GM10248 (cell line): Measurements from ENCODE around the gene DLG2.

ENCODE experiments used
- CTCF ChIA-PET: fragments of 300-600 bp; sonication (Branson Sonifier 250); formaldehyde crosslinking; extraction: SDS; loops from one replicate; lab custom pipeline; 2021; ENCODE audit warnings: antibody characterized with exemption; lab: Yijun Ruan, JAX
- POLR2A ChIA-PET: fragments of 350-650 bp; sonication (Branson Sonifier 250); formaldehyde crosslinking; extraction: SDS; loops from one replicate; lab custom pipeline; 2020; ENCODE audit warnings: antibody characterized with exemption; lab: Yijun Ruan, JAX
- DNase-seq: peaks from one replicate; pipeline ENCODE4 v3.0.0; 2012; ENCODE audit errors: extremely low spot score
- TF ChIP-seq, protein P1 (sequence below): IDR thresholded peaks from 2 replicates; pipeline ENCODE4 v1.5.1; 2012; ENCODE audit warnings: mild to moderate bottlenecking, low read depth; ENCODE audit errors: extremely low read depth, missing control alignments, control extremely low read depth

Gene DLG2

DNA sequence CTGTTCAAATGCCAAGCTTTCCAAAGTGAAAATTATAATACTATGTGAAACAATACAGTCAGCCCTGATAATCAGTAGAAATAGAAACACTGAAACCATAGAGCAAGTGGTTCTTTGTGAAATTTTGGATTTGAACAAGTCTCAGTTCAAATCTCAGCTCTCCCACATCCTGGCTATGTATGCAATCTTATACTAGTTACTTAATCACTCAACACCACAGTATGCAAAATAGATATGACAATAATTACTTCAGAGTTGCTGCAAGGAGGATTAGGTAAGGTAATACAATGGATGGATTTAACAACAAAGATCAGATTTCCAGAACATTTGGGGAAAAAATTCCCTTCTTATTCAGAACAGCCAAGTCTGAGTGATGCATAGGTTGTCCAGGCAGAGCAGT lies 1489.2 kb downstream of the DLG2 start:
- ChIA-PET CTCF (interaction anchor here (2.2 kb wide), 1 partner anchor 8 kb away, joined by 5 read pairs; no protein-coding TSS in a partner anchor), POLR2A (no interaction called here)
- DNase-seq: no peak
- TF ChIP-seq, protein P1, sequence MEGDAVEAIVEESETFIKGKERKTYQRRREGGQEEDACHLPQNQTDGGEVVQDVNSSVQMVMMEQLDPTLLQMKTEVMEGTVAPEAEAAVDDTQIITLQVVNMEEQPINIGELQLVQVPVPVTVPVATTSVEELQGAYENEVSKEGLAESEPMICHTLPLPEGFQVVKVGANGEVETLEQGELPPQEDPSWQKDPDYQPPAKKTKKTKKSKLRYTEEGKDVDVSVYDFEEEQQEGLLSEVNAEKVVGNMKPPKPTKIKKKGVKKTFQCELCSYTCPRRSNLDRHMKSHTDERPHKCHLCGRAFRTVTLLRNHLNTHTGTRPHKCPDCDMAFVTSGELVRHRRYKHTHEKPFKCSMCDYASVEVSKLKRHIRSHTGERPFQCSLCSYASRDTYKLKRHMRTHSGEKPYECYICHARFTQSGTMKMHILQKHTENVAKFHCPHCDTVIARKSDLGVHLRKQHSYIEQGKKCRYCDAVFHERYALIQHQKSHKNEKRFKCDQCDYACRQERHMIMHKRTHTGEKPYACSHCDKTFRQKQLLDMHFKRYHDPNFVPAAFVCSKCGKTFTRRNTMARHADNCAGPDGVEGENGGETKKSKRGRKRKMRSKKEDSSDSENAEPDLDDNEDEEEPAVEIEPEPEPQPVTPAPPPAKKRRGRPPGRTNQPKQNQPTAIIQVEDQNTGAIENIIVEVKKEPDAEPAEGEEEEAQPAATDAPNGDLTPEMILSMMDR: no peak

DNA sequence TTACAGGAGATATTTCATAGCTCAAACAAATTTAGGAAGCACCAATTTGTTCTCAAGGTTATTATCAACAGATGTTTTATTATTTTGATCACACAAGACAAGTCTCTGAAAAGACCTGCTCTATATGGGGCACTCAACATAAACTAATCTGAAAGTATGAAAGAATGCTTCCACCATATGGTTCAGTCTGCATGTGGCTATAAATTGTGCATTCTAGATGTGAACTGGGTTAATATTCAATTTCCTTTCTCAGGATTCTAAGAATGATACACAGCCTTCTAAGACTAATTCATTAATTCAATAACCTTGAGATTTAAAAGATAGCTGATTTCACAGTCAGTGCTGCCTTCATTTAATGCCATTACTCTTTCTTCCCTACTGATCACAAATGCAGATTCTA lies 1489.6 kb downstream of the DLG2 start:
- no peak for DNase-seq
- ChIA-PET CTCF (interaction anchor here (0.7 to 2.2 kb wide), 2 partner anchors 9 to 10 kb away, joined by 3 to 5 read pairs; no protein-coding TSS in a partner anchor), POLR2A (no interaction called here)
- TF ChIP-seq, protein P1: no peak

DNA sequence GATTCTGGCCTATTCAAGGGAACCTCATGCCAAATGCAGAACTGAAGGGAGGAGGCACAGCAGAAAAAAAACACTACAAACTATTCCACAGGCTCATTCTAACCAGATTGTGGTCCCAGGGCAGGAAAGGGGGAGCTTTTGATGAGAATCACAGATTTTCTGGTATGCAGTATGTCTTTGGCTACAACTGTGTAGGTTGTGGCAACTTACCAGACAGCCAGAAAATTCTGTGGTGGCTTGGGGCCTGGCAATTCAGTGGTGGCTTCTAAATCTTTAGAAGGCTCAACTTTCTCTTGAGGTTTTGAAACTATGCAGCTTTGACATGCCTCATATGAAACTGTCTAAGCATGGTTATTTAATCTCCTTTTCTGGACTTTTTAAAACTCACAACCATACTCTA lies 1490.2 kb downstream of the DLG2 start:
- ChIA-PET CTCF (interaction anchor here (0.7 to 2.2 kb wide), 4 partner anchors 9 to 125 kb away, joined by 3 to 5 read pairs (median 3); no protein-coding TSS in a partner anchor), POLR2A (no interaction called here)
- DNase-seq: no peak
- TF ChIP-seq, protein P1: no peak

DNA sequence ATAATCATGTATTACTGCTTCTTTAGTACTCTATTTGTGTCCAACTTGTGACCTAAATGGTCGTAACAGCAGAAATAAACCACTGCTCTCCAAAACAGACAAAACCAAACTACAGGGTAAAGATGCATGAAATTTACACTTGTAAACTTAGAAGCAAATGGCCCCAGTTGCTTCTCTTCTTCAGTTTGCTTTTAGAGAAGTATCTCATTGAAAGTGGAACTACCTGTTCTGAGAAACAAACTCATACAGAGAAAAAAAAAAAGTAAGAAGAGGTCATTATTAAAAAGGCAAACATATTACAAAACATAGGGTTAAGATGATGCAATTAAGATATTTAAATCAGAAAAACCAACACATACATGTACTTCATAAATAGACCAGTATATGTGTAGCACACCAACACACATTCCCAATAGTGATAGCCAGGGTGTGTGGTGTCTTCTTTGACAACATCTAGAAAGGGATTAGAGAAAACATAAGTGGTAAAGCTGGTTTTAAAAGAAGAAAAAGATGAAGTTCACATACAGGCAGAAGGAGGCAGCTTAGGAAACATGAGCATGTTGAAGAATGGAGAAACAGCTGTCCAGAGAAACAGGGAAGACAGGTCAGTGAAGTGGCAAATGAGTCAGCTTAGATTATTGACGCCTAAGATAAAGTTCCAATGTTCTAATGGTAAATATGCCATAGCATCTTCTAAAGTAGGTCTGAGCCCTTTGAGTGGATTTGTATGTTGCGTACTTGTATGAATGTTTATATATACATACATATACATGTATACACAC lies 1496.3 kb downstream of the DLG2 start:
- POLR2A ChIA-PET: no interaction called here
- DNase-seq: no peak
- CTCF ChIA-PET: no interaction called here
- TF ChIP-seq, protein P1: no peak

DNA sequence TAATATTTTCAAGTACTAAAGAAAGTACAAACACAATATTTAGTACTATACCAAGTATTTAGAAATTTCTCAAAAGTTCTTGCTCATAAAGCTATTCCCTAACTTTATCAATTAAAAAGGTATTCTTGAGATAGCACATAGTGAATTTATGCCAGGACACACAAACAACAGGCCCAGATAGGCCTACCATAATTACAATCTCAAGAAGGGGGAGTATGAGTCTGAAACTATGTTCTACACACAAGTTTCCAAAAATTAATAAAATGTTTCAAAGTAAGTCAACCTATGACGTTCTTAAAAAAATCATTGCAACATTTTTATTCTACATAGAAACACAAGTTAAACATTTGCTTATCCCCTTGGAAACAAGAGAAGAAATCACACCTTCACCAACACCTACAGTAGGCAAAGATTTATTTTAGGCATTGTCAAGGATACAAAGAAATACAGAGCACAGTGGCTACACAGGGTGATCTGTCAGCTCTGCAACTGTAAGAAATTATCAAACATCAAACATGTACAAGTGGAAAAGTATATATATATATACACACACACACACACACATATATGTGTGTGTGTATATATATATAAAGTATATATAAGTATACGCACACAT lies 1497.1 kb downstream of the DLG2 start:
- no peak for DNase-seq
- TF ChIP-seq, protein P1: no peak
- CTCF ChIA-PET: no interaction called here
- POLR2A ChIA-PET: no interaction called here

DNA sequence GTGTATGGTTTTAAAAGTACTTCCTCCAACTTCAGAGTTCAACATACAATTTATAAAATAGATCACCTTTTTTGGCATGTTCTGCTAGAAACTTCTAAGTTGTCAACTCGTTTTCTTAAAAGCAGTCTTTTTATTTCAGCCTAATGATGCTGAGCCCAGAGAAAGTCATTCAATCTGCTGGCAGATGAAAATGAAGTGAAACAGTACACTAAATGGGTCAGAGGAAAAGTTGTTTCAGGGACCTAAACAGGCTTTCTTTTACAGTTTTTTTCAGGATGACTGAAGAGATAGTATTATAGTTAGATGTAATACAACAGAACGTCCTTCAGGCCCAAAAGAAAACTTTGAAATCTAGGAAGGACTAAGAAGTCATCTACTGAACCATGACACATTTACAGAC lies 1498.3 kb downstream of the DLG2 start:
- no peak for DNase-seq
- POLR2A ChIA-PET: no interaction called here
- TF ChIP-seq, protein P1: no peak
- CTCF ChIA-PET: no interaction called here
